NAMALWA (cell line): ENCODE results near the gene FXN.
"Not testable (repeated sequence)": the region's sequence is repeated elsewhere in the genome, so short reads cannot be mapped to it uniquely, and the experiment has no call there.

Experiments
- DNase-seq: peaks from one replicate; pipeline ENCODE4 v3.0.0-alpha.2; 2015; ENCODE audit warnings: low spot score

FXN gene

DNA sequence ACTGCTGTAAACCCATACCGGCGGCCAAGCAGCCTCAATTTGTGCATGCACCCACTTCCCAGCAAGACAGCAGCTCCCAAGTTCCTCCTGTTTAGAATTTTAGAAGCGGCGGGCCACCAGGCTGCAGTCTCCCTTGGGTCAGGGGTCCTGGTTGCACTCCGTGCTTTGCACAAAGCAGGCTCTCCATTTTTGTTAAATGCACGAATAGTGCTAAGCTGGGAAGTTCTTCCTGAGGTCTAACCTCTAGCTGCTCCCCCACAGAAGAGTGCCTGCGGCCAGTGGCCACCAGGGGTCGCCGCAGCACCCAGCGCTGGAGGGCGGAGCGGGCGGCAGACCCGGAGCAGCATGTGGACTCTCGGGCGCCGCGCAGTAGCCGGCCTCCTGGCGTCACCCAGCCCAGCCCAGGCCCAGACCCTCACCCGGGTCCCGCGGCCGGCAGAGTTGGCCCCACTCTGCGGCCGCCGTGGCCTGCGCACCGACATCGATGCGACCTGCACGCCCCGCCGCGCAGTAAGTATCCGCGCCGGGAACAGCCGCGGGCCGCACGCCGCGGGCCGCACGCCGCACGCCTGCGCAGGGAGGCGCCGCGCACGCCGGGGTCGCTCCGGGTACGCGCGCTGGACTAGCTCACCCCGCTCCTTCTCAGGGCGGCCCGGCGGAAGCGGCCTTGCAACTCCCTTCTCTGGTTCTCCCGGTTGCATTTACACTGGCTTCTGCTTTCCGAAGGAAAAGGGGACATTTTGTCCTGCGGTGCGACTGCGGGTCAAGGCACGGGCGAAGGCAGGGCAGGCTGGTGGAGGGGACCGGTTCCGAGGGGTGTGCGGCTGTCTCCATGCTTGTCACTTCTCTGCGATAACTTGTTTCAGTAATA lies at the start of gene FXN:
Gene FXN (plus strand): TSS at position 315 of the 871 bp plus-strand sequence. CDS start 31 bp downstream, at position 346.
- peak; percentile 87 for DNase-seq

DNA sequence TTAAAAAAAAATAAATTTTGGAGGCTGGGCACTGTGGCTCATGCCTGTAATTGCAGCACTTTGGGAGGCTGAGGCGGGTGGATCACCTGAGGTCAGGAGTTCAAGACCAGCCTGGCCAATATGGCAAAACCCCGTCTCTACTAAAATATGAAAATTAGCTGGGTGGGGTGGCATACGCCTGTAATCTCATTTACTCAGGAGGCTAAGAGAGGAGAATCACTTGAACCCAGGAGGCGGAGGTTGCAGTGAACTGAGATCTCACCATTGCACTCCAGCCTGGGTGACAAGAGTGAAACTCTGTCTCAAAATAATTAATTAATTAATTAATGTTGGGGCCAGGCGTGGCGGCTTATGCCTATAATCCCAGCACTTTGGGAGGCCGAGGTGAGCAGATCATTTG lies 48.6 kb upstream of the FXN start:
- DNase-seq = not testable (repeated sequence)

- DNase-seq = no peak
Observed at GRCh38 chr9:68991457-68991856, 44.1 kb upstream of the FXN start.

DNA sequence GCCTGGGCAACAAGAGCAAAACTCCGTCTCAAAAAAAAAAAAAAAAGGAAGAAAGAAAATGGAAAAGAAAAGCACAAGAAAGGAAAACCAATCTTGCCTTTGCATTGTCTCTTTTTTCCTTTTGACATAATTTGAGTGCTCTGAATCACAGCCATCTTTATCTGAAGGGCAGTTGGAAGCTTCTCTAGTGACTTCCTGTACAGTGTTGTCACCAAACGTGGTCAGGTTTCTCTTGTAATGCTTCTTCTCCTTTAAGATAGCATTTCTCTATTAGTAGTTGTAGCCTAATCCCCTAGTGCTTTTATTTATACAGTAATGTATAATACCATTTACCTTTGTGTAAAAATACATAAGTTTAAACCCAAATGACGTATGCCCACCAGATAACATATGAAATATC lies 39.8 kb upstream of the FXN start:
- no peak for DNase-seq

GRCh38 chr9:68996462-68996861 lies 39.1 kb upstream of the FXN start:
- no peak for DNase-seq

DNA sequence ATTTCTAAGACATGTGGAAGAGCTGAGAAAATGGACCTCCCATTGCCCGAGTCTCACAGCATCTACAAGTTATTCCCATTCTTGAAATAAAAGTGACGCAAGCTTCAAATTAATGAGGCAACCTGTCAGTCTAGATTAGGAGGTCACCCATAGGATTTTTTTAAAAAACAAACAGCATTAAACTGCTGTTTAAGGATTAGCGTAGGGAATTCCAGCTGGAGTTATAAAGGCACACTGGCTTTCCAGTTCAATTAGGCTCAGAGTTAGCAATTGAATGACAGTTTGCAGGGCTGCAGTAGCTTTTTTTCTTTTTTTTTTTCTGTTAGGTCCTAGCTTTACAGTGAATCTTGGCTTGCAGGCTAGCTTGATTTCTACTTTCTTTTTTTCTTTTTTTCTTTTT lies 37.9 kb upstream of the FXN start:
- DNase-seq = no peak

- no peak for DNase-seq
Observed at GRCh38 chr9:68998385-68998784, 37.2 kb upstream of the FXN start.

GRCh38 chr9:68998812-68999211 lies 36.7 kb upstream of the FXN start:
- no peak for DNase-seq

DNA sequence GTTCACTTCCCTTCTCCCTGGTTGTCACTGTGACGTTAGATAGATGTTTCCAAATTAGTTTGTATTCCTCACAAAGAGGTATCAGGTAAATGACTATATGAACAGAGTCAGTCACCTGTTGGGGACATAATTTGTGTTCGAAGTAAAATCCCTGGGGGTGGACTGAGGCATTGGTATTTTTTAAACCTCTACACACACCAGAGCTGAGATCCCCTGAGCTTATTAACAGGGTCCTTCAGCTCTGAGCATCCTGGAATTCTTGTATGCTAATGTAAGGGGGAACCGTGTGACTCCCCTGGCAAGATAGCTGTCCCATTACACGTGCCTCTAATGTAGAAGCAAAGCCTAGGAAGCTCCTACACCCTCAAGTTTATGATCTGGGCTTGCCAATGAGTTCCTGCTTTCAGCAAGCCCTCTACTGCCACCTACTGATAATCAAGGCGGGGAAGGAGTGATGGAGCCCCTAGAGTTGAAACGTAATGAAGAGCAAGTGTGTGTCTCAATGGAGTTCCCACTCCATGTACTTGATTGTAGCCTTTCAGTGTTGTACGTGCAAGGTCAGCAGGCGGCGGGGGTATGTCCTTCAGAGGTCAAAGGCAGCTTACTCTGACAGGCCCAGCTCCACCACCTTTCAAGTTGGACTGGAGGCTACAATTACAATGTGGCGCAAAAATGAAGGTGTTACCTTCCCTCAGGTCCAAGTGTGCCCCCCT lies 36.0 kb upstream of the FXN start:
- peak; percentile 88 for DNase-seq

DNA sequence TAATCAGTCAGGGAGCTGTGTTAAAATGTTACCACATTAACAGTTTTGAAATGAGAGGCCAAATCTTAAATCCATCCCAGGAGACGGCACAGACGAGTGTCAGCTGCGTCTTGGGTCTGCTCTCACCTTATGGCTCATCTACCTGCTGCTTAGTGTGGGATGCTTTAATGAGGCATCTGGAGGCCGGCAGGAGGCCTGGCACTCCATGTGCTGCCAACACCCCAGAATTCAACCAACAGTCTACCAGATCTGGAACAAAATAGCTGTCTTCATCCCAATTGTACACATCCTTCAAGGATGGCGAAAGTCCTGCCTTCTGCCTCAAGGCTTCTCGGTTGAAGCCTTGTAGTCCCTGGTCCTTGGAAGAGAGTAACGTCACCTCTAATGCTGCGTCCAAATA lies 33.6 kb upstream of the FXN start:
- no peak for DNase-seq

DNA sequence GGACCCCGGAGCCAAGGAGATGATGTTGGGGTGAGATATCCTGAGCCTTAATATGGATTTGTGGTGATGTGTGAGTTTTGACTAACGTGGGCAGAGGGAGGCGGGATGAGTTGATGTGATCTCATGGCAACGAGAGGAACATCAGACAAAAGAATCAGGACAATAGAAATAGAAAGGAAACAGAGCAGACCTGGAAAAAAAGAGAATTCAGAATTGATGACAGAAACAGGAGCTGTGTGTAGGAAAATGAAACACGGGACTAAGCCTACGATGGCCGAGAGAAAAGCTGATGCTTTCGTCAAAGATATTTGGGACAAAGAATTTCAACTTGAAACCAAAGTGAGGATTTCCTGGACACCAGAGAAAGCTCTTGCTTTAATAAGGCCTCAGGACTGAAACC lies 32.5 kb upstream of the FXN start:
- DNase-seq = no peak

GRCh38 chr9:69004836-69005235 lies 30.7 kb upstream of the FXN start:
- DNase-seq = no peak

DNA sequence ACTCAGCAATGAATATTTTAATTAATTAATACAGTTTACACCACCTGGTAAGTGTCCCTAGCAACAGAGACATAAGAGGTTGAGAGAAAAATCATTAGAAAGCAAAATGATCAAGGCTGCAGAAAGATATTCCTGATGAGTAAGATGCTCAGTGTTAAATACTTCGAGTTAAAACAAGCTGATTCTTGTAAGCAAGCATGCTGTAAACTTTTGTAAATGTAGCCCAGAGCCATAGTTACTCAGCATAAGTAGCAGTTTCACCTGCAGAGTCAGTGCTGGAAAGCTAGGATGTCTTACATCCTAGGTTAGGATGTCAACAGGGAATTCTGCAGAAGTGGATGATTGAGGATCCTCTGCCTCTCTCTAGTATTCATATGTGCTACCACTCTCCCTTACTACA lies 25.8 kb upstream of the FXN start:
- DNase-seq = no peak

DNA sequence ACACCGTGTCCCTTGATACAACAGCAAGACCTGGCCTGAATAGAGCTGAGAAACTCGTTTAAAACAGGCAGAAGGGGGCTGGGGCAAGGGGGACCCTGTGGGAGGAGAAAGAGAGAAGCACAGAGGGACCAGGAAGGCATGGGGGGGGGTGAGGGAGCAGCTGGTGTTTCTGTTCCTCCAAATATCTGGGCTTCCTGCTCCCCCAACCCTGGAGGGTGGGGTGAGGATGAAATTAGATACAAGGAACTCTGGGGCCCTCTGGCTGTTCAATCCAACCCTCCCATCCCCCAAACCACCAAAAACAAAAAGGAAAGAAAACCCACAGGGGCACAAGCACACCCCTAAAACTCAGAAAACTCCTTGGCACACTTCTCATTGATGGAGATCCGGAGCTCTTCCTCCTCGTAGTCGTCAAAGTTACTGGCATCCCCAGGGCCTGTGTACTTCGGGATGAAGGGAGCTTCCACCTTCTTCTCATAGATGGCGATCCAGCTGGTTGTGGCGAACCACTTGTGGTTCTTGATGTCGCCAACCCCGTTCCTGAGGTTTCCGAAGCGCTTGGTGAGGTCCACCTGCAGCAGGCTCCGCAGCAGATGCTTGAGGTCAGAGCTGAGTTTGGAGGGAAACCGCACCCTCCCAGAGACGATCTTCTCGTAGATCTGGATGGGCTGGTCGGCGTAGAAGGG lies 22.7 kb upstream of the FXN start:
- no peak for DNase-seq

GRCh38 chr9:69013382-69013727 lies 22.2 kb upstream of the FXN start:
- no peak for DNase-seq

DNA sequence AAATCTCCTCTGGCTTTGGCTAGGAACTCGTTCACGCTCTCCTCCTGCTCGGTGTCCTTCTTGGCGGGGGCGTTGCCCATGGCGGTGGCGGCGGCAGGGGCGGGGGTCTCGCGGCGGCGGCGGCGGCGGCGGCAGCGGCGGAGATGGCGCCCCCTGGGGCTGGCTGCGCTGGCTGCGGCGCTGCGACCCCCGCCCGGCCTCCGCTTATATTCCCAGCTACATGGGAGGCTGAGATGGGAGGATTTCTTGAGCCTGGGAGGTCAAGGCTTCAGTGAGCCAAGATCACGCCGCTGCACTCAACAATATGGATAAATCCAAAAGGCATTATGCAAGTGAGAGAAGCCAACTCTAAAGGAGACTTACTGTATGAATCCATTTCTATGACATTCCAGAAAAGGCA lies 21.5 kb upstream of the FXN start, which contains the start of gene PRKACG:
Gene PRKACG (minus strand): TSS at position 101 of the 400 bp plus-strand sequence. CDS start 21 bp downstream, at position 80.
- DNase-seq = no peak

DNA sequence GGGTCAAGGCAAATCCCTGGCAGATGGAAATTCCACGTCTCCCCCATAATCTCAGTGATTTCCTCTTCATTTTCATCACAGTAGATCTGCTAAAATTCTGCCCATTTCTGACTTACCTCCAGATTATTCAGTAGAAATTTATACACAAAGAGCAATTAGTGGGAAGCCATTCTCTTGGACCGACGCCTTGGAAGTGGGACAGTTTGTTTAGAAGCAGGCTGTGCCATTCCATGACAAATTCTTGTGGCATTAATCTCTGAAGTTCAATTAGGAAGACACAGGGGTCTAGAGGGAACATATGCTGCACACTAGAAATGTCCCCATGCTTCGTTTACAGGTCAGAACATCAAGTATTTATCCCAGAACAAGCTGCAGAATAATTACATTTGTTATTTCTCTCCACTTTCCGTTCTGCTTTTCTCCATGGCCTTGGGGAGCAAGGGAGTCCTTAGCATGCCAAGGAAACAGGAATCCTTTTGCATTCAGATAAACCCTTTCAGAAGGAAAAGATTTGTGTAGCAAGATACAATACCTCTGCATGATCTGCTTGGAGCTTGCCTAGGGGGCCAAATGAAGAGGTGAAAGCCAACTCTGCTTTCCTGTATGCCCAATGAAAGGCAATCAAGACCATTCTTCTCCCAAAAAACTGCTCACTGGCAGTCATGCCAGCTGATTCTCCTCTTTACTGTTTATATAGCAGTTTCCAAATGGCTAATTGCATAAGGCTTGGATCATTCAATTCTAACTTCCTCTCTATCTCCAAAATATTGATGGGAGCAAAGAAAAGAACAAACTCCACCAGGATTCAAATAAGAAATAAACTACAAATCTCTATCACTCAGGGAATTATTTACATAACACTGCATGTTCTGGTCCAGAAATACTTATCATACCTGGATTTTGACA lies 19.1 kb upstream of the FXN start:
- DNase-seq = no peak

DNA sequence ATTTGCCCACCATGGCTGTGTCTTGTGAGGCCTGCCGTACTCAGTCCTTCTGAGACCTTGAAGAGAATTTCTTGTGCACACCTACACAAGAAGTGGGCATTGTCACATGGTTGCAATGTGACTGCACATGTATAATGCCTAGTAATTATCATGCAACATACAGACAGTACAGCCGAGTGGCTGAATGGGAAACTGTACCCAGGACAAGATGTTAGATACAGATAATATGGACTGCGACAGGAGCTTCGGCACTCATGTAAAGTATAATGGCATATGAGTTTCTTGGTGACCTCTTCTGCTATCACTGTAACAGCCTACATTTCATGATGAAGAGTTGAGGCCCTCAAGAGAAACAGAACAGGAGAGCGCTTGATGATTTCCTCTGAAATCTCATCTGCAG lies 16.8 kb upstream of the FXN start:
- DNase-seq = no peak

GRCh38 chr9:69019808-69020207 lies 15.7 kb upstream of the FXN start:
- no peak for DNase-seq

GRCh38 chr9:69020301-69021145 lies 15.0 kb upstream of the FXN start:
- DNase-seq = no peak

DNA sequence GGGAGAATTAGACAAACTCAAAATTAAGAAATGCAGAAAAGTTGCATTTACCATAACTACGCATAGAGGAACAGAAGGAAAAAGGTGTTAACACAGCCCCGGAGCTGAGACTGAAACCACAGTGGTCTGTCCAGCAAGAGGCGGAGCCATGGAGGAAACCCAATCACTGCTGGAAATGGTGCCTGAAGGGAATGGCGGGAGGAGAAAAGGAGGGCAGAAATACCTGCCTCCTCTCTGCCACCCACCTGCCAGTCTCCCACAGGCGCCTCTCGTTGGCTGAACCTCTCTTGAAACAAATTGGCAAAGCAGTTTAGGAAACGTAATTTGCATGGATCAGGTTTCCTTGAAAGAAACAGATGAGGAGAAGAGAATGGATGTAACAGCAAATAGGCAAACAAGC lies 11.9 kb upstream of the FXN start:
- no peak for DNase-seq
